Tibial nerve (tissue), 4 donors: ENCODE measurements around the gene PPP2R3A.
"Not testable (repeated sequence)": the region's sequence is repeated elsewhere in the genome, so short reads cannot be mapped to it uniquely, and the experiment has no call there.

Source experiments
- EP300 ChIP-seq, 2 donors: sonication (generic); formaldehyde crosslinking; IDR thresholded peaks; one replicate each; pipeline ENCODE4 v1.6.1; 2017; ENCODE audit warnings: antibody characterized with exemption in 2 of 2, mild to moderate bottlenecking in 1 of 2
- POLR2A ChIP-seq, 2 donors: fragments of 450-650 bp; IDR thresholded peaks; one replicate each; pipeline ENCODE4 v1.6.1; 2017; ENCODE audit warnings: antibody characterized with exemption in 2 of 2, mild to moderate bottlenecking in 2 of 2, moderate library complexity in 2 of 2
- TF ChIP-seq, protein P1 (sequence below), 5 experiments: fragments of 200-600 bp in 3 of 5; fragments of 450-650 bp in 2 of 5; sonication (generic) in 3 of 5; IDR thresholded peaks; one replicate each; pipeline ENCODE4 v1.5.1; 2016 to 2019; ENCODE audit warnings: antibody characterized with exemption in 5 of 5, mild to moderate bottlenecking in 3 of 5, moderate library complexity in 2 of 5

DNA sequence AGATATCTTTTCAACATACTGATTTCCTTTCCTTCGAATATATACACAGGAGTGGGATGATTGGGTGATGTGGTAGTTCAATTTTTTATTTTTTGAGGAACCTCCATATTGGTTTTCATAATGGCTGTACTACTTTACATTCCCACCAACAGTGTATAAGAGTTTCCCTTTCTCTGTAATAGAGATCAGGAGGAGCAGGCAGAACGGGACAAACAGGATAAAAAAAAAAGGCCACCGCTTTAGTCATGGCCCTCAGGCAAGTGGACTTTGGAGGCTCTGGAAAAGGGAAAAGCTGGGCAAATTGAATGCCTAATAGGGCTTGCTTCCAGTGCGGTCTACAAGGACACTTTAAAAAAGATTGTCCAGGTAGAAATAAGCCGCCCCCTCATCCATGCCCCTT is 30.4 kb upstream of the PPP2R3A start:
- TF ChIP-seq, protein P1, sequence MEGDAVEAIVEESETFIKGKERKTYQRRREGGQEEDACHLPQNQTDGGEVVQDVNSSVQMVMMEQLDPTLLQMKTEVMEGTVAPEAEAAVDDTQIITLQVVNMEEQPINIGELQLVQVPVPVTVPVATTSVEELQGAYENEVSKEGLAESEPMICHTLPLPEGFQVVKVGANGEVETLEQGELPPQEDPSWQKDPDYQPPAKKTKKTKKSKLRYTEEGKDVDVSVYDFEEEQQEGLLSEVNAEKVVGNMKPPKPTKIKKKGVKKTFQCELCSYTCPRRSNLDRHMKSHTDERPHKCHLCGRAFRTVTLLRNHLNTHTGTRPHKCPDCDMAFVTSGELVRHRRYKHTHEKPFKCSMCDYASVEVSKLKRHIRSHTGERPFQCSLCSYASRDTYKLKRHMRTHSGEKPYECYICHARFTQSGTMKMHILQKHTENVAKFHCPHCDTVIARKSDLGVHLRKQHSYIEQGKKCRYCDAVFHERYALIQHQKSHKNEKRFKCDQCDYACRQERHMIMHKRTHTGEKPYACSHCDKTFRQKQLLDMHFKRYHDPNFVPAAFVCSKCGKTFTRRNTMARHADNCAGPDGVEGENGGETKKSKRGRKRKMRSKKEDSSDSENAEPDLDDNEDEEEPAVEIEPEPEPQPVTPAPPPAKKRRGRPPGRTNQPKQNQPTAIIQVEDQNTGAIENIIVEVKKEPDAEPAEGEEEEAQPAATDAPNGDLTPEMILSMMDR (IDR thresholded peaks at IDR 0.05) = not testable (repeated sequence)
- TF ChIP-seq POLR2A, EP300 (IDR thresholded peaks at IDR 0.05): not testable (repeated sequence)
